ENCODE measurements around the gene RCBTB1.
"Not testable (repeated sequence)": the region's sequence is repeated elsewhere in the genome, so short reads cannot be mapped to it uniquely, and the experiment has no call there.

GRCh38 chr13:49602615-49603014, 17.3 kb upstream of the RCBTB1 start:
- not testable (repeated sequence) for TF ChIP-seq CTCF (optimal IDR thresholded peaks at IDR 0.05 in 1 of 3, IDR thresholded peaks at IDR 0.05 in 1 of 3, conservative IDR thresholded peaks at IDR 0.05 in 1 of 3; ENCODE audit: extremely low read depth in 1 of 3, insufficient read depth in 2 of 3, low read length in 3 of 3); EZH2 (IDR thresholded peaks at IDR 0.05; ENCODE audit: low read length)

Measured in keratinocyte (primary cell).